Keratinocyte (primary cell): Measurements from ENCODE around the gene NRF1. TPM values are rescaled to one million over a fixed set of nuclear protein-coding genes. Genes with fewer than 3 reads are reported as not detected.

ENCODE experiments used
- DNase-seq: peaks from one replicate; pipeline ENCODE4 v3.0.0-alpha.2; 2011; ENCODE audit warnings: low read depth, missing footprints, low spot score
- FAIRE-seq: peaks from 2 replicates; lab custom pipeline; 2011; peaks lifted over from hg19 to GRCh38; lab: Jason Lieb, UNC
- H2AFZ ChIP-seq: 2 replicates; pipeline ENCODE4 v1.6.0; 2012; ENCODE audit warnings: low read length, control low read depth, inconsistent platforms; ENCODE audit not compliant: control insufficient read depth
- H3K27ac ChIP-seq: 2 replicates; pipeline ENCODE4 v1.5.1; 2011; ENCODE audit warnings: low read length; ENCODE audit not compliant: control insufficient read depth, insufficient read depth
- H3K27me3 ChIP-seq: 3 replicates; pipeline ENCODE4 v1.6.0; 2011; ENCODE audit warnings: low read length; ENCODE audit not compliant: control insufficient read depth, insufficient read depth; ENCODE audit errors: extremely low read depth
- H3K36me3 ChIP-seq, 2 experiments: 2 replicates in 1 of 2; 3 replicates in 1 of 2; pipeline ENCODE4 v1.5.1; 2011; ENCODE audit warnings: low read length in 2 of 2, mild to moderate bottlenecking in 1 of 2; ENCODE audit not compliant: control insufficient read depth in 2 of 2, insufficient read depth in 2 of 2; ENCODE audit errors: extremely low read depth in 1 of 2
- H3K4me1 ChIP-seq: 3 replicates; pipeline ENCODE4 v1.5.1; 2011; ENCODE audit warnings: low read length; ENCODE audit not compliant: control insufficient read depth, insufficient read depth; ENCODE audit errors: extremely low read depth
- H3K4me2 ChIP-seq: 3 replicates; pipeline ENCODE4 v1.6.0; 2011; ENCODE audit warnings: low read depth, low read length; ENCODE audit not compliant: control insufficient read depth, insufficient read depth; ENCODE audit errors: extremely low read depth
- H3K4me3 ChIP-seq, 3 experiments: fragments of 200-600 bp in 1 of 3; sonication (generic) in 1 of 3; 2 replicates in 2 of 3; 3 replicates in 1 of 3; pipeline ENCODE4 v1.5.1; 2011 to 2016; ENCODE audit warnings: low read length in 3 of 3, mild to moderate bottlenecking in 3 of 3, control low read depth in 2 of 3, inconsistent platforms in 1 of 3, low read depth in 1 of 3, mixed read lengths in 1 of 3, mixed run types in 1 of 3, moderate library complexity in 1 of 3; ENCODE audit not compliant: control insufficient read depth in 2 of 3, insufficient read depth in 2 of 3; ENCODE audit errors: extremely low read depth in 1 of 3
- H3K79me2 ChIP-seq: 2 replicates; pipeline ENCODE4 v1.6.0; 2012; ENCODE audit warnings: low read length; ENCODE audit not compliant: control insufficient read depth, insufficient read depth
- H3K9ac ChIP-seq: 3 replicates; pipeline ENCODE4 v1.6.0; 2011; ENCODE audit warnings: low read length; ENCODE audit not compliant: control insufficient read depth, insufficient read depth; ENCODE audit errors: extremely low read depth
- H3K9me1 ChIP-seq: 3 replicates; pipeline ENCODE4 v1.6.0; 2011; ENCODE audit warnings: low read length; ENCODE audit not compliant: control insufficient read depth, insufficient read depth; ENCODE audit errors: extremely low read depth
- H3K9me3 ChIP-seq: 2 replicates; pipeline ENCODE4 v1.5.1; 2012; ENCODE audit warnings: low read depth, low read length; ENCODE audit not compliant: control insufficient read depth
- H4K20me1 ChIP-seq: 3 replicates; pipeline ENCODE4 v1.6.0; 2011; ENCODE audit warnings: low read length; ENCODE audit not compliant: control insufficient read depth, insufficient read depth; ENCODE audit errors: extremely low read depth
- CTCF ChIP-seq, 3 experiments: IDR thresholded peaks in 1 of 3; conservative IDR thresholded peaks in 1 of 3; optimal IDR thresholded peaks in 1 of 3; 2 replicates in 2 of 3; 3 replicates in 1 of 3; pipeline versions ENCODE3 to v1.5.1; 2011; ENCODE audit warnings: low read length in 3 of 3, mild to moderate bottlenecking in 3 of 3, moderate library complexity in 2 of 3, control low read depth in 1 of 3, inconsistent platforms in 1 of 3; ENCODE audit not compliant: insufficient read depth in 2 of 3; ENCODE audit errors: extremely low read depth in 1 of 3
- EZH2 ChIP-seq: IDR thresholded peaks from one replicate; pipeline ENCODE4 v1.6.1; 2012; ENCODE audit warnings: inconsistent platforms, mild to moderate bottlenecking, low read length, moderate library complexity
- dilution Hi-C: fragments of 300-500 bp; cut with MboI; formaldehyde crosslinking; loops from one replicate; pipeline ENCODE4 v1.7.0; 2020; ENCODE audit warnings: low sequenced_read_pairs; ENCODE audit not compliant: extremely low pct_ligation_motif_present
- polyA plus RNA-seq, 5 experiments: library from polyadenylated mRNA; depleted of rRNA in 3 of 5; stranded (reverse) in 3 of 5; stranded (forward) in 1 of 5; unstranded in 1 of 5; fragments of >200 nt; gene quantifications; 1 replicate in 1 of 5; 2 replicates in 3 of 5; 3 replicates in 1 of 5; pipeline versions ENCODE4 v1.2.1 to v1.2.3, GENCODE V29; 2011 to 2012; ENCODE audit warnings: missing spikeins in 2 of 5, low read depth in 1 of 5, low replicate concordance in 1 of 5

NRF1 gene
- polyA plus RNA-seq, 1 donor (not counting 4 experiments of a cell fraction or from before 2014, with no cell fraction given): 12.6 TPM

GRCh38 chr7:129778770-129779601 lies 167.5 kb downstream of the NRF1 start:
- no peak for DNase-seq

GRCh38 chr7:129779602-129780256 lies 168.2 kb downstream of the NRF1 start:
- Histone ChIP-seq H3K4me2 (peak overlapping the region; percentile 92), H3K9ac (peak overlapping the region; percentile 82), H3K4me3 (peak overlapping the region; percentile 77 to 83 (median 79)), H3K27me3 (peaks cover 43% of the 10 kb centered on the region), H3K9me1 (no peaks in the 10 kb centered on the region), H3K4me1 (peaks cover 18% of the 10 kb centered on the region), H2AFZ (peak overlapping the region; percentile 63), H4K20me1 (peaks cover 8% of the 10 kb centered on the region), H3K36me3 (peaks cover 0 to 3% of the 10 kb centered on the region in 2 experiments), H3K27ac (peak overlapping the region; percentile 64), H3K9me3 (no peaks in the 10 kb centered on the region), H3K79me2 (peaks cover 26% of the 10 kb centered on the region)
- FAIRE-seq: no peak
- DNase-seq: peak; percentile 9
- dilution Hi-C loops: no loop called here
- no peak for TF ChIP-seq CTCF (optimal IDR thresholded peaks at IDR 0.05 in 1 of 3, IDR thresholded peaks at IDR 0.05 in 1 of 3, conservative IDR thresholded peaks at IDR 0.05 in 1 of 3; ENCODE audit: extremely low read depth in 1 of 3, insufficient read depth in 2 of 3, low read length in 3 of 3)

More at GRCh38 chr7:129778770-129779601, 167.5 kb downstream of the NRF1 start:
- TF ChIP-seq EZH2: no peak
- no peak for TF ChIP-seq CTCF (optimal IDR thresholded peaks at IDR 0.05 in 1 of 3, IDR thresholded peaks at IDR 0.05 in 1 of 3, conservative IDR thresholded peaks at IDR 0.05 in 1 of 3; ENCODE audit: extremely low read depth in 1 of 3, insufficient read depth in 2 of 3, low read length in 3 of 3)
- dilution Hi-C loops: no loop called here
- Histone ChIP-seq H3K36me3 (peaks cover 0 to 3% of the 10 kb centered on the region in 2 experiments), H4K20me1 (peaks cover 13% of the 10 kb centered on the region), H3K4me2 (peak overlapping the region; percentile 92), H3K9ac (peak overlapping the region; percentile 82), H3K4me1 (peaks cover 18% of the 10 kb centered on the region), H3K79me2 (peaks cover 26% of the 10 kb centered on the region), H3K27ac (peak overlapping the region; percentile 64), H2AFZ (peak overlapping the region; percentile 69), H3K4me3 (peak overlapping the region; percentile 77 to 83 (median 79)), H3K9me1 (no peaks in the 10 kb centered on the region), H3K9me3 (no peaks in the 10 kb centered on the region), H3K27me3 (peaks cover 36% of the 10 kb centered on the region)
- no peak for FAIRE-seq
